ENCODE results near the gene LINC00632.

The LINC00632 gene

GRCh38 chrX:140762061-140762460, 52.5 kb downstream of the LINC00632 start:
- DNase-seq (ENCODE audit: insufficient read length, low spot score) (no peak), FAIRE-seq (no peak)
- peak; percentile 55 for TF ChIP-seq CTCF (IDR thresholded peaks at IDR 0.05; ENCODE audit: insufficient read depth, missing control alignments)

GRCh38 chrX:140764401-140764919, 54.9 kb downstream of the LINC00632 start:
- TF ChIP-seq CTCF (IDR thresholded peaks at IDR 0.05; ENCODE audit: insufficient read depth, missing control alignments), result no peak
- FAIRE-seq, result no peak
- DNase-seq (ENCODE audit: insufficient read length, low spot score), result no peak

GRCh38 chrX:140765043-140765784, 55.7 kb downstream of the LINC00632 start:
- no peak for DNase-seq (ENCODE audit: insufficient read length, low spot score)
- no peak for FAIRE-seq
- TF ChIP-seq CTCF (IDR thresholded peaks at IDR 0.05; ENCODE audit: insufficient read depth, missing control alignments), result no peak

- DNase-seq (ENCODE audit: insufficient read length, low spot score) (no peak), FAIRE-seq (no peak)
- TF ChIP-seq CTCF (IDR thresholded peaks at IDR 0.05; ENCODE audit: insufficient read depth, missing control alignments), result peak; percentile 56
Observed at GRCh38 chrX:140766024-140766611, 56.6 kb downstream of the LINC00632 start.

GRCh38 chrX:140767646-140768045, 58.1 kb downstream of the LINC00632 start:
- no peak for TF ChIP-seq CTCF (IDR thresholded peaks at IDR 0.05; ENCODE audit: insufficient read depth, missing control alignments)
- FAIRE-seq (no peak), DNase-seq (ENCODE audit: insufficient read length, low spot score) (no peak)

- FAIRE-seq, result no peak
Observed at GRCh38 chrX:140775211-140775610, 65.7 kb downstream of the LINC00632 start.

More at GRCh38 chrX:140775211-140775610, 65.7 kb downstream of the LINC00632 start:
- DNase-seq (ENCODE audit: insufficient read length, low spot score), result no peak
- TF ChIP-seq CTCF (IDR thresholded peaks at IDR 0.05; ENCODE audit: insufficient read depth, missing control alignments), result no peak

Measured in D721Med (cell line).